ENCODE data around the gene C1QL1. TPM values are rescaled to one million over a fixed set of nuclear protein-coding genes. Genes with fewer than 3 reads are reported as not detected.
A peak's percentile ranks its signal among the peaks of the same experiment; 100 is the strongest.

C1QL1 gene
- total and polyA plus RNA-seq, 2 of the 13 experiments (the other 11 are each of a cell fraction or from before 2014, with no cell fraction given): 0.11 TPM

DNA sequence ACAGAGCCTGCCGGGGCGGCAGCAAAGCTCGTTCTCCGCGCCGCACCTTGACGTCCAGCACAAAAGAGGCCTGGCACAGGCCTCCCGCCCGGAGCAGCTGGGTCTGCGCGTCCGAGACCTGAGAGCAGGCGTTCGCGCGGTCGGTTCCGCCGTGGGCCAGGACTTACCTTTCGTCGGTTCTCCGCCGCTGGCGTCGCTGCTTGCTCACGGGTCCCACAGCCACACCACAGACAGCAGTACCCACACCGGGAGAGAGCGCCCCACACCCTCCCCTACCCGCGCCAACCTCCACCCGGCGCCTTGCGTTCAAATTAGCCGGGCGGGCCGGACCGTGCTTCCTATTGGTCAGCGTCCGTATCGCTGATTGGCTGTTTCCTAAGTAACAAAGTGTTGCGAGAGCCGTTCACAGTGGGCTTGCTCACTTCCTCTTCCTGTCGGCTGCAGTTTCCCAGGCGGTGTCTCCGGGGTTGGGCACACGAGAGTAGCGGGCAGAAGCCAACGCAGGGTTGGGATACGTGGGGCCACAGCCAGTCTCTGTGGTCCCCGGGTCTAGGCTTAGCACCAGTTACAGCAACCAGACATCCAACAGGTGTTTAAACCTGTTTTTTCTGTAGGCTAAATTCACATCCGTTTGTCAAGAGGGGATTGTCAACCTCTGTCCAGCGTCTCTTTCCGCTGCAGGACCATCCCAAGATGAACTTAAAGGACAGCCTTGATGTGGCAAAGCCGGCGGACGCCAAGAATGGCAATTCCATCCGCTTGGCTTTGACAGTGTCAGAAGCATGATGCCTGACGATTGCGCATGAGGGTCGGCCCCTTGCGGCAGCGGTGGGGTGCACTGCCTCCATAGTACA, 20.4 kb downstream of the C1QL1 start, which contains the start of gene KIF18B (continued):
- TF ChIP-seq, protein P1, sequence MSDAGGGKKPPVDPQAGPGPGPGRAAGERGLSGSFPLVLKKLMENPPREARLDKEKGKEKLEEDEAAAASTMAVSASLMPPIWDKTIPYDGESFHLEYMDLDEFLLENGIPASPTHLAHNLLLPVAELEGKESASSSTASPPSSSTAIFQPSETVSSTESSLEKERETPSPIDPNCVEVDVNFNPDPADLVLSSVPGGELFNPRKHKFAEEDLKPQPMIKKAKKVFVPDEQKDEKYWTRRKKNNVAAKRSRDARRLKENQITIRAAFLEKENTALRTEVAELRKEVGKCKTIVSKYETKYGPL (CRISPR knock-in tag; IDR thresholded peaks at IDR 0.05): peak; percentile 66
- TF ChIP-seq NR2F6 (IDR thresholded peaks at IDR 0.05): no peak
- no peak for TF ChIP-seq NR2F6 (CRISPR knock-in tag; IDR thresholded peaks at IDR 0.05)
- no peak for TF ChIP-seq NFE2 (CRISPR knock-in tag; IDR thresholded peaks at IDR 0.05)
- peak; percentile 67; the same call in 1 of the 2 replicates for TF ChIP-seq ZSCAN22 (CRISPR knock-in tag; IDR thresholded peaks at IDR 0.05)
- TF ChIP-seq SNRNP70 (IDR thresholded peaks at IDR 0.05; ENCODE audit: low read depth, low read length): no peak
- TF ChIP-seq ZNF792 (CRISPR knock-in tag; IDR thresholded peaks at IDR 0.05): peak; percentile 53; the same call in 1 of the 2 replicates
- TF ChIP-seq DMTF1 (CRISPR knock-in tag; IDR thresholded peaks at IDR 0.05): no peak
- TF ChIP-seq MAFF (IDR thresholded peaks at IDR 0.05; ENCODE audit: low read depth, low read length): no peak
- peak in 1 of 2 experiments; percentile 73; a peak in 1 of 4 replicates for TF ChIP-seq KLF16 (CRISPR knock-in tag; IDR thresholded peaks at IDR 0.05)
- TF ChIP-seq, protein P2, sequence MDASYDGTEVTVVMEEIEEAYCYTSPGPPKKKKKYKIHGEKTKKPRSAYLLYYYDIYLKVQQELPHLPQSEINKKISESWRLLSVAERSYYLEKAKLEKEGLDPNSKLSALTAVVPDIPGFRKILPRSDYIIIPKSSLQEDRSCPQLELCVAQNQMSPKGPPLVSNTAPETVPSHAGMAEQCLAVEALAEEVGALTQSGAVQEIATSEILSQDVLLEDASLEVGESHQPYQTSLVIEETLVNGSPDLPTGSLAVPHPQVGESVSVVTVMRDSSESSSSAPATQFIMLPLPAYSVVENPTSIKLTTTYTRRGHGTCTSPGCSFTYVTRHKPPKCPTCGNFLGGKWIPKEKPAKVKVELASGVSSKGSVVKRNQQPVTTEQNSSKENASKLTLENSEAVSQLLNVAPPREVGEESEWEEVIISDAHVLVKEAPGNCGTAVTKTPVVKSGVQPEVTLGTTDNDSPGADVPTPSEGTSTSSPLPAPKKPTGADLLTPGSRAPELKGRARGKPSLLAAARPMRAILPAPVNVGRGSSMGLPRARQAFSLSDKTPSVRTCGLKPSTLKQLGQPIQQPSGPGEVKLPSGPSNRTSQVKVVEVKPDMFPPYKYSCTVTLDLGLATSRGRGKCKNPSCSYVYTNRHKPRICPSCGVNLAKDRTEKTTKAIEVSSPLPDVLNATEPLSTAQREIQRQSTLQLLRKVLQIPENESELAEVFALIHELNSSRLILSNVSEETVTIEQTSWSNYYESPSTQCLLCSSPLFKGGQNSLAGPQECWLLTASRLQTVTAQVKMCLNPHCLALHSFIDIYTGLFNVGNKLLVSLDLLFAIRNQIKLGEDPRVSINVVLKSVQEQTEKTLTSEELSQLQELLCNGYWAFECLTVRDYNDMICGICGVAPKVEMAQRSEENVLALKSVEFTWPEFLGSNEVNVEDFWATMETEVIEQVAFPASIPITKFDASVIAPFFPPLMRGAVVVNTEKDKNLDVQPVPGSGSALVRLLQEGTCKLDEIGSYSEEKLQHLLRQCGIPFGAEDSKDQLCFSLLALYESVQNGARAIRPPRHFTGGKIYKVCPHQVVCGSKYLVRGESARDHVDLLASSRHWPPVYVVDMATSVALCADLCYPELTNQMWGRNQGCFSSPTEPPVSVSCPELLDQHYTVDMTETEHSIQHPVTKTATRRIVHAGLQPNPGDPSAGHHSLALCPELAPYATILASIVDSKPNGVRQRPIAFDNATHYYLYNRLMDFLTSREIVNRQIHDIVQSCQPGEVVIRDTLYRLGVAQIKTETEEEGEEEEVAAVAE (CRISPR knock-in tag; IDR thresholded peaks at IDR 0.05; ENCODE audit: borderline replicate concordance): peak; percentile 92
- TF ChIP-seq ELF1 (CRISPR knock-in tag; IDR thresholded peaks at IDR 0.05): peak; percentile 97
- no peak for TF ChIP-seq ZNF781 (CRISPR knock-in tag; IDR thresholded peaks at IDR 0.05; ENCODE audit: borderline replicate concordance, not compliant biosample characterization)
- TF ChIP-seq TAF1 (CRISPR knock-in tag; IDR thresholded peaks at IDR 0.05): peak; percentile 87
- TF ChIP-seq MTA3 (CRISPR knock-in tag; IDR thresholded peaks at IDR 0.05): no peak
- peak; percentile 84 for TF ChIP-seq CEBPG (CRISPR knock-in tag; IDR thresholded peaks at IDR 0.05)
- TF ChIP-seq AKAP8 (CRISPR knock-in tag; IDR thresholded peaks at IDR 0.05): no peak
- peak; percentile 84 for TF ChIP-seq ZMYM2 (CRISPR knock-in tag; IDR thresholded peaks at IDR 0.05)
- 0 out of 2 replicates have a peak, but pooled peaks have one; percentile 44 for TF ChIP-seq ARHGAP35 (CRISPR knock-in tag; IDR thresholded peaks at IDR 0.05; ENCODE audit: borderline replicate concordance)
- TF ChIP-seq ZNF746 (CRISPR knock-in tag; IDR thresholded peaks at IDR 0.05): peak; percentile 35; the same call in 1 of the 2 replicates
- TF ChIP-seq KMT2A (CRISPR knock-in tag; IDR thresholded peaks at IDR 0.05): peak; percentile 96
- TF ChIP-seq ZNF777 (CRISPR knock-in tag; IDR thresholded peaks at IDR 0.05): peak; percentile 76
- peak; percentile 99 for TF ChIP-seq SIN3B (IDR thresholded peaks at IDR 0.05; ENCODE audit: low read length)
- TF ChIP-seq ZBTB8A (CRISPR knock-in tag; IDR thresholded peaks at IDR 0.05; ENCODE audit: borderline replicate concordance, low read depth): no peak

All from HepG2 (cell line).